ENCODE measurements around the gene SLC23A3. TPM values are rescaled to one million over a fixed set of nuclear protein-coding genes. Genes with fewer than 3 reads are reported as not detected.

Gene SLC23A3
- total and polyA plus RNA-seq, 3 donors from 2014 or later, result 0.39 to 0.56 (median 0.42) TPM

- Histone ChIP-seq H3K4me3 (no peak overlapping the region), H3K27me3 (no peaks in the 10 kb centered on the region), H3K36me3 (ENCODE audit: low read depth, missing control alignments) (no peaks in the 10 kb centered on the region), H3K4me1 (peaks cover 18% of the 10 kb centered on the region), H3K27ac (peak overlapping the region; percentile 97), H3K9me3 (no peaks in the 10 kb centered on the region)
- WGBS, 2 donors, result 51 to 62% methylated on average over 17 of the region's 17 CpGs
- intact Hi-C loops (cut with DNase I; ENCODE audit: low total_unique reads), result no loop called here
- TF ChIP-seq CTCF (IDR thresholded peaks at IDR 0.05) (no peak), POLR2A (IDR thresholded peaks at IDR 0.05) (no peak)
- no peak for DNase-seq
Measured at GRCh38 chr2:219207884-219208740, 38.3 kb upstream of the SLC23A3 start.

GRCh38 chr2:219207134-219207883 is 37.5 kb upstream of the SLC23A3 start:
- intact Hi-C loops (cut with DNase I; ENCODE audit: low total_unique reads), result no loop called here
- Histone ChIP-seq H3K4me1 (peaks cover 18% of the 10 kb centered on the region), H3K27ac (peak overlapping the region; percentile 97), H3K9me3 (no peaks in the 10 kb centered on the region), H3K4me3 (peak overlapping the region; percentile 69 to 80), H3K27me3 (no peaks in the 10 kb centered on the region), H3K36me3 (ENCODE audit: low read depth, missing control alignments) (no peaks in the 10 kb centered on the region)
- 5 to 10% methylated on average over 19 to 22 of the region's 22 CpGs for WGBS, 2 donors
- DNase-seq, result no peak
- TF ChIP-seq CTCF (IDR thresholded peaks at IDR 0.05) (no peak), POLR2A (IDR thresholded peaks at IDR 0.05) (no peak)

GRCh38 chr2:219206328-219207133 is 36.7 kb upstream of the SLC23A3 start, which contains the start of gene ZFAND2B:
TSS of gene ZFAND2B (plus strand) at chr2:219206782. CDS start at chr2:219206988, 206 bp downstream.
- DNase-seq, result peak; percentile 97
- Histone ChIP-seq H3K4me3 (peak within 1 kb of the TSS; percentile 69 to 80), H3K27me3 (no peaks in the 10 kb centered on the region), H3K4me1 (peaks cover 18% of the 10 kb centered on the region), H3K36me3 (ENCODE audit: low read depth, missing control alignments) (no peaks in the 10 kb centered on the region), H3K27ac (peak within 1 kb of the TSS; percentile 97), H3K9me3 (no peaks in the 10 kb centered on the region)
- 0% methylated on average over 5 to 39 of the region's 76 CpGs for WGBS, 2 donors
- TF ChIP-seq POLR2A (IDR thresholded peaks at IDR 0.05) (peak; percentile 99), CTCF (IDR thresholded peaks at IDR 0.05) (peak in 2 of 3 experiments; percentile 31 to 34)
- intact Hi-C loops (cut with DNase I; ENCODE audit: low total_unique reads), result no loop called here

- H3K27me3 ChIP-seq, result no peaks in the 10 kb centered on the region
- 10 to 11% methylated on average over 7 of the region's 7 CpGs for WGBS, 2 donors
- no peak for TF ChIP-seq POLR2A (IDR thresholded peaks at IDR 0.05)
- no peak for TF ChIP-seq CTCF (IDR thresholded peaks at IDR 0.05)
- no peak for DNase-seq
- H3K27ac ChIP-seq, result peak overlapping the region; percentile 97
- H3K4me3 ChIP-seq, result peak overlapping the region; percentile 69 to 80
- no peaks in the 10 kb centered on the region for H3K9me3 ChIP-seq
- no peaks in the 10 kb centered on the region for H3K36me3 ChIP-seq (ENCODE audit: low read depth, missing control alignments)
- intact Hi-C loops (cut with DNase I; ENCODE audit: low total_unique reads), result no loop called here
- peaks cover 18% of the 10 kb centered on the region for H3K4me1 ChIP-seq
Measured at GRCh38 chr2:219205981-219206327, 36.1 kb upstream of the SLC23A3 start.
